ENCODE data around the gene WWOX. TPM values are rescaled to one million over a fixed set of nuclear protein-coding genes. Genes with fewer than 3 reads are reported as not detected.

Gene WWOX
- total RNA-seq, 1 experiment from 2014 or later: 15.6 TPM

GRCh38 chr16:79182616-79183015 lies 1083.2 kb downstream of the WWOX start:
- no peak overlapping the region for H3K4me2 ChIP-seq (ENCODE audit: insufficient read depth, insufficient read length, low read length)
- H3K27me3 ChIP-seq (ENCODE audit: insufficient read depth, low read length): no peaks in the 10 kb centered on the region
- H3K36me3 Mint-ChIP-seq (ENCODE audit: insufficient read depth in 1 of 3, low read depth in 3 of 3): no peaks in the 10 kb centered on the region; a peak in 1 of 7 replicates
- H2AFZ ChIP-seq (ENCODE audit: low read length): no peak overlapping the region
- no peaks in the 10 kb centered on the region for H3K79me2 ChIP-seq (ENCODE audit: insufficient read depth, low read length)
- no peak overlapping the region for H3K27ac ChIP-seq (ENCODE audit: insufficient read length, low read depth, low read length)
- no peak overlapping the region for H3K23ac ChIP-seq (ENCODE audit: insufficient read length, low read depth, low read length)
- peaks cover under 1% of the 10 kb centered on the region; the same call in 1 of the 2 replicates for H3K4me1 ChIP-seq (ENCODE audit: insufficient read depth, low read length)
- no peak overlapping the region for H3K18ac ChIP-seq (ENCODE audit: insufficient read length, low read depth, low read length)
- peaks cover 0 to 3% of the 10 kb centered on the region in 2 experiments; a peak in 2 of 5 replicates for H3K9me3 Mint-ChIP-seq
- no peak for DNase-seq
- no peak overlapping the region for H3K14ac ChIP-seq (ENCODE audit: insufficient read depth, low read length)
- no peak overlapping the region for H2AK5ac ChIP-seq (ENCODE audit: insufficient read length, low read length)
- no peak overlapping the region for H2BK5ac ChIP-seq (ENCODE audit: insufficient read length, low read length)
- H3K9ac ChIP-seq (ENCODE audit: extremely low read depth, insufficient read length, low read length): no peak overlapping the region
- no peak overlapping the region for H3K4me3 Mint-ChIP-seq
- no peaks in the 10 kb centered on the region for H4K20me1 ChIP-seq (ENCODE audit: control insufficient read depth, insufficient read depth, insufficient read length)
- H2BK20ac ChIP-seq (ENCODE audit: low read depth, low read length, poor library complexity, severe bottlenecking): no peak overlapping the region
- H3K23me2 ChIP-seq (ENCODE audit: insufficient read length, low read depth, low read length, poor library complexity, severe bottlenecking): no peaks in the 10 kb centered on the region
- H2BK15ac ChIP-seq (ENCODE audit: low read depth, low read length): no peak overlapping the region
- H3K4me1 Mint-ChIP-seq: peaks cover 3 to 7% of the 10 kb centered on the region in 2 experiments; a peak in 2 of 4 replicates
- H3K27me3 Mint-ChIP-seq (ENCODE audit: low read depth): peaks cover 2% of the 10 kb centered on the region; the same call in 1 of the 2 replicates
- H2BK12ac ChIP-seq (ENCODE audit: insufficient read length, low read depth, low read length): no peak overlapping the region
- H4K91ac ChIP-seq (ENCODE audit: insufficient read length, low read depth, low read length): no peak overlapping the region
- WGBS (ENCODE audit: extremely low coverage, insufficient read length, low lambda C conversion rate): no CpG with 5 or more reads among the region's 6 CpGs
- no peak overlapping the region for H3K4ac ChIP-seq (ENCODE audit: low read depth, low read length)
- no peaks in the 10 kb centered on the region for H3K79me1 ChIP-seq (ENCODE audit: insufficient read depth, low read depth, low read length, poor library complexity, severe bottlenecking)
- H3K27ac Mint-ChIP-seq: no peak overlapping the region
- no peak overlapping the region for H4K8ac ChIP-seq (replicated peaks; ENCODE audit: insufficient read length, low read depth, low read length)
- no peaks in the 10 kb centered on the region for H3K9me3 ChIP-seq (ENCODE audit: control insufficient read depth, low read depth, low read length)
- H3K56ac ChIP-seq (ENCODE audit: insufficient read length, low read depth, low read length): no peak overlapping the region
- H4K5ac ChIP-seq (ENCODE audit: insufficient read length, low read depth, low read length): no peak overlapping the region
- no peak overlapping the region for H2BK120ac ChIP-seq (ENCODE audit: low read depth, low read length, poor library complexity, severe bottlenecking)
- TF ChIP-seq CTCF (conservative IDR thresholded peaks at IDR 0.05): no peak
- no peak overlapping the region for H3T11ph ChIP-seq (ENCODE audit: low read length)
